ACC112 (cell line): Measurements from ENCODE around the gene ACTMAP.
"Not testable (repeated sequence)": the region's sequence is repeated elsewhere in the genome, so short reads cannot be mapped to it uniquely, and the experiment has no call there.

Experiments
- H2AFZ ChIP-seq: fragments of 200-600 bp; sonication (generic); one replicate; pipeline ENCODE4 v1.6.0; 2017; ENCODE audit warnings: antibody characterized with exemption, low read length; ENCODE audit not compliant: unreplicated experiment
- H3K27ac ChIP-seq: fragments of 200-600 bp; sonication (generic); 2 replicates; pipeline ENCODE4 v1.5.1; 2014; ENCODE audit warnings: low read depth, mild to moderate bottlenecking, antibody characterized with exemption, low read length, moderate library complexity
- H3K27me3 ChIP-seq: fragments of 200-600 bp; sonication (generic); 2 replicates; pipeline ENCODE4 v1.6.1; 2014; ENCODE audit warnings: mild to moderate bottlenecking, antibody characterized with exemption, low read length, moderate library complexity, mixed read lengths; ENCODE audit not compliant: insufficient read depth
- H3K36me3 ChIP-seq: fragments of 200-600 bp; sonication (generic); 2 replicates; pipeline ENCODE4 v1.6.1; 2016; ENCODE audit warnings: mild to moderate bottlenecking, antibody characterized with exemption, low read length, moderate library complexity, mixed read lengths; ENCODE audit not compliant: insufficient read depth
- H3K4me1 ChIP-seq: fragments of 200-600 bp; sonication (generic); one replicate; pipeline ENCODE4 v1.6.1; 2016; ENCODE audit warnings: low read length, mixed read lengths; ENCODE audit not compliant: insufficient read depth, unreplicated experiment, control insufficient read depth
- H3K4me3 ChIP-seq: fragments of 200-600 bp; sonication (generic); 2 replicates; pipeline ENCODE4 v1.5.1; 2014; ENCODE audit warnings: mild to moderate bottlenecking, low read depth, low read length
- H3K79me2 ChIP-seq: fragments of 200-600 bp; sonication (generic); one replicate; pipeline ENCODE4 v1.6.0; 2016; ENCODE audit warnings: low read length; ENCODE audit not compliant: control insufficient read depth, unreplicated experiment, insufficient read depth

ACTMAP gene

GRCh38 chr19:40785526-40785925, 35.2 kb upstream of the ACTMAP start:
- Histone ChIP-seq H3K27ac (no peak overlapping the region), H3K36me3 (no peaks in the 10 kb centered on the region), H3K4me3 (no peak overlapping the region), H3K4me1 (no peaks in the 10 kb centered on the region), H3K27me3 (no peaks in the 10 kb centered on the region), H2AFZ (no peak overlapping the region), H3K79me2 (no peaks in the 10 kb centered on the region)

GRCh38 chr19:40784146-40784545, 33.9 kb upstream of the ACTMAP start:
- not testable (repeated sequence) for H2AFZ ChIP-seq, H3K79me2 ChIP-seq, H3K27me3 ChIP-seq, H3K4me3 ChIP-seq, H3K36me3 ChIP-seq, H3K27ac ChIP-seq, H3K4me1 ChIP-seq

DNA sequence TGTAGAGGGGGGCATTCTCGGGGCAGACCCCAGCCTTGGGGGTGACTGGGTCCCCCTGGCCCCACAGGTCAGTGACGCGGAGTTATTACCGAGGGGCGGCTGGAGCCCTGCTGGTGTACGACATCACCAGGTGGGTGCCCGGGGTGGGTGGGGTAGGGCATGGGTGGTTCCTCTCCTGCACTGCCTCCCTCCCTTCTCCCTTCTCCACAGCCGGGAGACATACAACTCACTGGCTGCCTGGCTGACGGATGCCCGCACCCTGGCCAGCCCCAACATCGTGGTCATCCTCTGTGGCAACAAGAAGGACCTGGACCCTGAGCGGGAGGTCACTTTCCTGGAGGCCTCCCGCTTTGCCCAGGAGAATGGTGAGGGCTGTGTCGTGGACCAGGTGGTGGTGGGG, 33.4 kb upstream of the ACTMAP start:
- Histone ChIP-seq H3K27me3 (no peaks in the 10 kb centered on the region), H2AFZ (no peak overlapping the region), H3K27ac (no peak overlapping the region), H3K4me3 (no peak overlapping the region), H3K36me3 (no peaks in the 10 kb centered on the region), H3K79me2 (no peaks in the 10 kb centered on the region), H3K4me1 (peaks cover 4% of the 10 kb centered on the region)

DNA sequence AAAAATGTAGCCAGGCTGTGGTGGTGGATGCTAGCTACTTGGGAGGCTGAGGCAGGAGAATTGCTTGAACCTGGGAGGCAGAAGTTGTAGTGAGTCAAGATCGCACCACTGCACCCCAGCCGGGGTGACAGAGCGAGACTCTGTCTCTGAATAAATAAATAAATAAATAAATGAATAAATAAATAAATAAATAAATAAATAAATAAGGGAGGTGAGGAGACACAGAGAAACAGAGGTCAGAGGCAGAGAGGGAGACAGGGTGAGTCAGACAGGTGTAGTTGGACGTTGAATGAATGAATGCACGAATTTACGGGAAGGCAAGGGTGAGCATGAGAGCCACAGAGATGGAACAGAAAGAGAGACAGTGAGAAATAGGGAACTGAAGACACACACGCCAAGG, 30.9 kb upstream of the ACTMAP start:
- no peaks in the 10 kb centered on the region for H3K79me2 ChIP-seq
- H2AFZ ChIP-seq: no peak overlapping the region
- no peak overlapping the region for H3K27ac ChIP-seq
- peaks cover 7% of the 10 kb centered on the region for H3K4me1 ChIP-seq
- no peaks in the 10 kb centered on the region for H3K27me3 ChIP-seq
- no peaks in the 10 kb centered on the region for H3K36me3 ChIP-seq
- H3K4me3 ChIP-seq: no peak overlapping the region

DNA sequence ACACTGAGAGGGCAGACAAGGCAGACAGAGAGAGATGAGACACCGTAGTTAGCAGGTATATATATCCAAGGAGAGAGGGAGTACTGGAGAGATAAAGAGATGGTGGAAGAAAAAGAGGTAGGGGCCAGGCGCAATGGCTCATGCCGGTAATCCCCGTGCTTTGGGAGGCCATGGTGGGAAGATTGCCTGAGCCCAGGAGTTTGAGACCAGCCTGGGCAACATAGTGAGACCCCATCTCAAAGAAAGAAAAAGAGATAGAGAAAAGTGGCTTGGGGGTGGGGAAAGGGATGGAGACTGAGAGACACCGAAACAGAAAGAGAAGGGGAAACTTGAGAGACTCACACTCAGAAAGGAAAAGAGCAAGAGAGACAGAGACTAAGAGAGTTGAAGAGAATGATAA, 30.3 kb upstream of the ACTMAP start:
- no peaks in the 10 kb centered on the region for H3K36me3 ChIP-seq

DNA sequence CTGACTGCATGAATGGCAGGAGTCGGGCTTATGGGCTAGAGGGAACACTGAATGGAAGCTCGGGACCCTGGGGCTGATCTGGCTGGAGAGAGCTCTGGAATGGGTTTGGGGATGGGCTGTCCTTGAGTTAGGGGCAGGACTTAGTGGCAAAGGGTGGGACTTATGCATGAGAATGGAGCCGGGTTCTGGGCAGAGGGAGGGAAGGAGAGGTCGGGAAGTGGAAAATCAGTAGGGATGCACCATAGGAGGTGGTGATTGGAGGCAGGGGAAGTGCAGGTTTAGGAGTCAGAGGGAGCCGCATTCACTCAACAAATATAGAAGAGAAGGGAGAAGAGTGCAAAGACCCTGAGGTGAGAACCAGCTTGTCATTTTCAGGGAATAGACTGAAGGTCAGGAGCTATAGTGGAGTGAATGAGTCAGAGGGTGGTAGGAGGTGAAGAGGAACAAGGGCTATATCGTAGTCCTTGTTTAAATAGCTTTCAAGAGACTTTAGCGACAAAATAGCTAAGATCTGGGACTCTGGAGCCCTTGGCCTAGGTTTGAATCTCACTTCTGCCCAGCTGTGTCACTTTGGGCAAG, 28.5 kb upstream of the ACTMAP start:
- Histone ChIP-seq H3K27me3 (no peaks in the 10 kb centered on the region), H2AFZ (peak overlapping the region; percentile 85), H3K4me1 (peaks cover 7% of the 10 kb centered on the region), H3K27ac (peak overlapping the region; percentile 93), H3K79me2 (no peaks in the 10 kb centered on the region), H3K36me3 (no peaks in the 10 kb centered on the region), H3K4me3 (peak overlapping the region; percentile 93)

More for the DNA sequence above, 30.3 kb upstream of the ACTMAP start:
- no peak overlapping the region for H3K27ac ChIP-seq
- H3K79me2 ChIP-seq: no peaks in the 10 kb centered on the region
- no peaks in the 10 kb centered on the region for H3K27me3 ChIP-seq
- peaks cover 7% of the 10 kb centered on the region for H3K4me1 ChIP-seq
- no peak overlapping the region for H2AFZ ChIP-seq
- H3K4me3 ChIP-seq: no peak overlapping the region

DNA sequence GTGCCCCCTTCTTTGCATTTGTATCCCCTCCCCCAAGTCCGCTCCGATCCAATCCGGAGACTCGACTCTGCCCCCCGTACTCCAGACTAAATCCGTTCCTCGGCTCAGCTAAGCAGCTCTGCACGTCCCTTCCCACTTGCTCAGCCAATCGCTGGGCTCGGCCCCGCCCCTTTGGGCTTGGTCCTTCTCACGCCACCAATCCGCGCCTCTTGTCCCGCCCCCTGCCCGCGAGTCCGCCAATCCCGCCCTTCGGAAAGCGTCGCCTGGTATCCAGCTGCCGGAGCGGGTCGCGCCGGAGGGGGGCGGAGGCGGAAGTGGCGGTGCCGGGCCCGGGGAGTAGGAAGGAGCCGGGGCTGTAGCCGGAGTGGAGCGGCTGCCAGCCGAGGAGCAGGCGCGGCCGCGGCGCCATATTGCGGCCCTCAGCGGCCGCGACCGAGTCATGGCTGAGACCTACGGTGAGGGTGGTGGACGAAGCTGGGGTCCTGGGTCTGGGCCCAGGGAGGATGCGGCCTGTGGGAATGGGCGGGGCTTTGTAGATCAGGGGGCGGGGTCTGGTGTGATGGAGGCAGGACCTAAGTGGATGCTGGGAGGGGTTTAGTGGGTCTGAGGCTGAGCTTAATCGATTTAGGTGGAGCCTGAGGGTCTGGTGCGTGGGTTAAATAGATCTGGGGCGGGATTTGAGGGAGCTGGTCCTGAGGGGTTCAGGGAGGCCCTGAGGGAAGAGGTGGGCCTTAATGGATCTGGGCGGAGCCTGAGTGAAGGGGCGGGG, 27.8 kb upstream of the ACTMAP start, which contains the start of gene RAB4B:
Gene RAB4B (plus strand): TSS at position 311 of the 769 bp plus-strand sequence. CDS start 129 bp downstream, at position 440.
- peak within 1 kb of the TSS; percentile 93 for H3K4me3 ChIP-seq
- peaks cover 7% of the 10 kb centered on the region for H3K4me1 ChIP-seq
- peak within 1 kb of the TSS; percentile 93 for H3K27ac ChIP-seq
- H3K36me3 ChIP-seq: no peaks in the 10 kb centered on the region
- no peaks in the 10 kb centered on the region for H3K79me2 ChIP-seq
- H2AFZ ChIP-seq: peak within 1 kb of the TSS; percentile 92
- H3K27me3 ChIP-seq: no peaks in the 10 kb centered on the region

DNA sequence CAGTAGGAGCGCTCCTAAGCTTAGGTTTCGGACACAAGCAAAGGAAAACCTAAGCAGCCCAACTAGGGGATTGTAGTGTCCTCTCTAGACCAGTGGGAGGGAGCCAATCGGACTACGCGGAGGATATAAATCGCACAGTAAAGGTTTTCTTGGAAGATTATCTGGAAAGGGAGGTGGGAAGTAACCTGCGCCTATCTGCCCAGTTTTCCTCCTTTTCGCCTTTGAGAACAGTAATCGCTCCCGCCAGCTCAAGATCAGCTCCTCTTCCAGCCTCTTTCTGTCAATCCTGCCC, 27.3 kb upstream of the ACTMAP start:
- Histone ChIP-seq H3K27ac (peak overlapping the region; percentile 93), H3K36me3 (no peaks in the 10 kb centered on the region), H3K4me1 (peaks cover 7% of the 10 kb centered on the region), H2AFZ (peak overlapping the region; percentile 92), H3K79me2 (no peaks in the 10 kb centered on the region), H3K27me3 (no peaks in the 10 kb centered on the region), H3K4me3 (peak overlapping the region; percentile 93)

DNA sequence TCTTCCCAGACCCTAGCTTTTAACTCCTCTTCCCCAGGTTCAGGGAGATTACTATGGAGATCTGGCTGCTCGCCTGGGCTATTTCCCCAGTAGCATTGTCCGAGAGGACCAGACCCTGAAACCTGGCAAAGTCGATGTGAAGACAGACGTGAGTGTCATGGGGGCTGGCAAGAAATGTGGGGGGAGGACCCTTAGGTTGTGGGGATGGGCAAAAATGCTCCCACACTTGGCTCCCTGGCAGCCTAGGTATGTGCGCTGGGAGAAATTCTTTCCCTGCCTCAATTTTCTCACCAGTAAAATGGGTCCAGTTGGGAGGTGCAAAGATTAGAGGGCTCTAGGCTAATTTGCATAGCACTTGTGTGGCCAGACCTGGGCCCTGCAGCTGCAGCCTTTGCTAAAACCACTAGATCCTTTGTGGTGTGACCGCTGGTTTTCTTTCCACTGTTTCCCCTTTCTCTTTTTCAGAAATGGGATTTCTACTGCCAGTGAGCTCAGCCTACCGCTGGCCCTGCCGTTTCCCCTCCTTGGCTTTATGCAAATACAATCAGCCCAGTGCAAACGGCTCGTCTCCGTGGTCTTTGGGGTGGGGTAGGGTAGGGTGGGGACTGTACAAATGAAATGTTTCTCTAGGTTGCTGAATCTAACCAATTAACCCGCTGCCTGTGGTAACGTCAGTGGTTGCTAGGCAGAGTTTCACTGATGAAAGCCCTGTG, 26.8 kb upstream of the ACTMAP start:
- Histone ChIP-seq H3K27ac (peak overlapping the region; percentile 93), H3K79me2 (no peaks in the 10 kb centered on the region), H3K36me3 (no peaks in the 10 kb centered on the region), H3K27me3 (no peaks in the 10 kb centered on the region), H2AFZ (peak overlapping the region; percentile 38), H3K4me3 (peak overlapping the region; percentile 93), H3K4me1 (peaks cover 7% of the 10 kb centered on the region)

GRCh38 chr19:40776364-40776763, 26.1 kb upstream of the ACTMAP start:
- Histone ChIP-seq H3K4me3 (no peak overlapping the region), H3K4me1 (peaks cover 7% of the 10 kb centered on the region), H3K27ac (no peak overlapping the region), H3K79me2 (no peaks in the 10 kb centered on the region), H2AFZ (no peak overlapping the region), H3K36me3 (no peaks in the 10 kb centered on the region), H3K27me3 (no peaks in the 10 kb centered on the region)

DNA sequence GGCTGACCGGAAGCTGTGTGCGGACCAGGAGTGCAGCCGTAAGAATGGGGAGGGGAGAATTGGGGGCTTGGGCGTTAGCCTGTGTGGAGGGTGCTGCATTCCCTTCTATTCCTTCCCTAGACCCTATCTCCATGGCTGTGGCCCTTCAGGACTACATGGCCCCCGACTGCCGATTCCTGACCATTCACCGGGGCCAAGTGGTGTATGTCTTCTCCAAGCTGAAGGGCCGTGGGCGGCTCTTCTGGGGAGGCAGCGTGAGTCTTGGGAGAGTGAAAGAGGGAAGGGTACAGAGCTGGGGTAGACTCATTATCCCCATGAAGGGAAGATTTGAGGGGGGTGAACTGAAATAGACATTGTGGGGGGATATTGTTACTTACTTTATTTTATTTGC, 25.4 kb upstream of the ACTMAP start:
- H3K27me3 ChIP-seq: no peaks in the 10 kb centered on the region
- no peak overlapping the region for H3K27ac ChIP-seq

More for the DNA sequence above, 25.4 kb upstream of the ACTMAP start:
- no peaks in the 10 kb centered on the region for H3K79me2 ChIP-seq
- H3K4me1 ChIP-seq: peaks cover 7% of the 10 kb centered on the region
- no peaks in the 10 kb centered on the region for H3K36me3 ChIP-seq
- no peak overlapping the region for H2AFZ ChIP-seq
- H3K4me3 ChIP-seq: no peak overlapping the region
